ENCODE results near the gene TMPRSS15. TPM values are rescaled to one million over a fixed set of nuclear protein-coding genes. Genes with fewer than 3 reads are reported as not detected.
"Not testable (repeated sequence)": the region's sequence is repeated elsewhere in the genome, so short reads cannot be mapped to it uniquely, and the experiment has no call there.

Gene TMPRSS15
- total and polyA plus RNA-seq, 12 donors, result not detected

GRCh38 chr21:18384771-18385170 lies 18.8 kb downstream of the TMPRSS15 start:
- no peaks in the 10 kb centered on the region for H3K4me1 ChIP-seq (replicated peaks in 1 of 2)
- no peaks in the 10 kb centered on the region for H3K9me3 ChIP-seq (replicated peaks in 1 of 3)
- H3K27ac ChIP-seq, result no peak overlapping the region
- no peak overlapping the region for H3K4me3 ChIP-seq
- DNase-seq, result no peak
- 0 to 12% (median 5%) methylated on average over 1 of the region's 1 CpG for WGBS, 4 donors
- intact Hi-C loops (cut with DNase I), result no loop called here
- no peak for TF ChIP-seq POLR2A (IDR thresholded peaks at IDR 0.05)
- TF ChIP-seq CTCF (IDR thresholded peaks at IDR 0.05), result peak in 5 of 6 experiments; percentile 22 to 57 (median 40)
- H3K36me3 ChIP-seq (replicated peaks in 1 of 2), result no peaks in the 10 kb centered on the region
- no peaks in the 10 kb centered on the region for H3K27me3 ChIP-seq

- H3K36me3 ChIP-seq (replicated peaks in 1 of 2); H3K27ac ChIP-seq; H3K4me3 ChIP-seq; H3K4me1 ChIP-seq (replicated peaks in 1 of 2); DNase-seq; H3K9me3 ChIP-seq (replicated peaks in 1 of 3); intact Hi-C loops (cut with DNase I); H3K27me3 ChIP-seq: not testable (repeated sequence)
- 78 to 83% (median 82%) methylated on average over 4 of the region's 4 CpGs for WGBS, 4 donors
Observed at GRCh38 chr21:18382934-18383619, 20.5 kb downstream of the TMPRSS15 start.

GRCh38 chr21:18382141-18382540 lies 21.4 kb downstream of the TMPRSS15 start:
- DNase-seq, result no peak
- TF ChIP-seq POLR2A (IDR thresholded peaks at IDR 0.05), result no peak
- no peak for TF ChIP-seq CTCF (IDR thresholded peaks at IDR 0.05)
- no peak overlapping the region for H3K4me3 ChIP-seq
- intact Hi-C loops (cut with DNase I), result no loop called here
- H3K36me3 ChIP-seq (replicated peaks in 1 of 2), result no peaks in the 10 kb centered on the region
- H3K4me1 ChIP-seq (replicated peaks in 1 of 2), result no peaks in the 10 kb centered on the region
- H3K9me3 ChIP-seq (replicated peaks in 1 of 3), result no peaks in the 10 kb centered on the region
- no peak overlapping the region for H3K27ac ChIP-seq
- 0% methylated on average over 1 of the region's 1 CpG; no CpG with 5 or more reads in 1 of the 4 donors for WGBS, 4 donors
- H3K27me3 ChIP-seq, result no peaks in the 10 kb centered on the region

- no peak for TF ChIP-seq CTCF (IDR thresholded peaks at IDR 0.05)
- TF ChIP-seq POLR2A (IDR thresholded peaks at IDR 0.05), result no peak
- DNase-seq, result no peak
- Histone ChIP-seq H3K36me3 (replicated peaks in 1 of 2) (no peaks in the 10 kb centered on the region), H3K9me3 (replicated peaks in 1 of 3) (no peaks in the 10 kb centered on the region), H3K4me1 (replicated peaks in 1 of 2) (no peaks in the 10 kb centered on the region), H3K27me3 (no peaks in the 10 kb centered on the region), H3K4me3 (no peak overlapping the region), H3K27ac (no peak overlapping the region)
- intact Hi-C loops (cut with DNase I), result no loop called here
Observed at GRCh38 chr21:18373606-18374005, 30.0 kb downstream of the TMPRSS15 start.

- Histone ChIP-seq H3K36me3 (replicated peaks in 1 of 2) (no peaks in the 10 kb centered on the region), H3K9me3 (replicated peaks in 1 of 3) (no peaks in the 10 kb centered on the region), H3K27ac (no peak overlapping the region), H3K4me3 (no peak overlapping the region), H3K27me3 (no peaks in the 10 kb centered on the region), H3K4me1 (replicated peaks in 1 of 2) (no peaks in the 10 kb centered on the region)
- 72 to 88% (median 78%) methylated on average over 1 of the region's 1 CpG for WGBS, 4 donors
- TF ChIP-seq POLR2A (IDR thresholded peaks at IDR 0.05) (no peak), CTCF (IDR thresholded peaks at IDR 0.05) (no peak)
- DNase-seq, result no peak
- intact Hi-C loops (cut with DNase I), result no loop called here
Observed at GRCh38 chr21:18370301-18370700, 33.3 kb downstream of the TMPRSS15 start.

All from adrenal gland (tissue), 12 donors.